GM19240 (cell line): ENCODE results near the gene TSPAN9.

Source experiments
- DNase-seq: peaks from one replicate; pipeline ENCODE4 v3.0.0; 2011; ENCODE audit warnings: low spot score; ENCODE audit not compliant: insufficient read length

The TSPAN9 gene

DNA sequence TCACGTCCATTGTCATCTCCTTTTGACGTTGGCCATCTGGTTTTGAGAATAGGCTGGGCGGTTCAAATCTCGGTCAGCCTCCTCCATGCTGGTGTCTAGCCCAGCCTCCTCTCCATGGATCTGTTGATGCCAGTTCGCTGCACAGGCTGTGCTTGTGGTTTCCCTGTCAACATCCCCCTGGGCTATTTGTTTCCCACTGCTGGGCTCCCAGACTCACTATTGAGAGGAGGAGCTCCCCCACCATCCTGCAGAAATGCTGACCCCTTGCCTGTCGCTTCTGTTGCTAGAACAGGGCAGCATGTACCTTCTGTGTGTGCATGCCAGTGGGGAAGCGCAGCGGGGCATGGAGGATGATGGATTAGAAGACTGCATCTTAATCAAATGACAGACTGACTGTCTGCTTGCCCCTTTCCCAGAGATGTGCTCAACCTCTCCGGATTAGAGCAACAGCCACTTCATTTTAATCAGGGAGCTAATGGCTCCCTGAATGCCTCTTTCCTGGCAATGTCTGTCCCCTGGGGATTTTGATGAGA, 170.5 kb downstream of the TSPAN9 start:
- DNase-seq: no peak

DNA sequence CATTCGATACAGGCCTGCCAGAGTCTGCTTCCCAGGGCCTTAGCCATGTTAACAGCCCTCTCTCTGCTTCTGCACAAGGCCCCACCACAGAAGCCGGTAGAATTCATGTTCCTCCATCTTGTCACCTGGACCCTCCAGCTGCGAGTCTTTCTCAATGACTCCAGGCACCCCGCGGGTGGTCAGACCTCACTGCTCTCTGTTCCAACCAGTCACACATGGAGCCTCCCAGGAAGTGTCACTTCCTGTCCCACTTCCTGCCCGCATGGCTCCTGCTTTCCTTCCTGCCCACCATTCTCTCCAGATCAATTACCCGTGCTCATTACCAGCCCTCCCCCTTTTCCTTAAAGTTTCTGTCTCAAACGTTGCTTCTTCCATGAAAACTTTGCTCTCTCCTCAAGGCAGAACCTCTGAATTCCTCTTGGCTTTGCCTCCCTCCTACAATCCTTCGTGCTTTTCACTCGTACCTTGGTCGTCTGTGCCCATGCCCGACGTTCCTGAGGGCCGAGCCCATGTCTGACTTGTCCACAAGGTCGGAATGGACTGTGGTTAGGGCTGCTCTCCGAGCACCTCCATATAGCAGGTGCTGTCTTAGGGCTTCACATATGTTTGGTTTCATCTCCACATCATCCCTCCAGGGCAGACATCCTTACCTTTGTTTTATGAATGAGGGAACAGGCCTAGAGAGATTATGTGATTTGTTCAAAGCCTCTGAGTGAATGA, 172.1 kb downstream of the TSPAN9 start:
- no peak for DNase-seq

DNA sequence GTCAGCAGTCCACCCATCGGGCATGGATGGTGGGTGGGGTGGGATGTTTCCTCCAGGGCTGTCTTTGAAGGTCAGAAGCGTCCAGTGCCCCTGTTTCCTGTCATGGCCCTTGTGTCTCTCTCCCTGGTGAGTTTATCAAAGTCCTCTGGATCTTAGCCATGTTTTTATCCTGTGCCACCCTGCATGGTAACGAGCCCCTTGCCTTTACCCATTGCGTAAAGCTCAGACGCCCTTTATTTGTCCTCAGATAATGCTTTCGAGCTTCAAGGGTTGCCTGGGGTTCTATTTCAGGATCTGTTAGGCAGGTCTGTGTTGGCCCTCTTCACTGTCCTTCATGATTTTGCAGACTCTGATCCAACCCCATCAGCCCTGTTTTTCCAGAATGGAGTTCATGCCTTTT, 172.9 kb downstream of the TSPAN9 start:
- no peak for DNase-seq

DNA sequence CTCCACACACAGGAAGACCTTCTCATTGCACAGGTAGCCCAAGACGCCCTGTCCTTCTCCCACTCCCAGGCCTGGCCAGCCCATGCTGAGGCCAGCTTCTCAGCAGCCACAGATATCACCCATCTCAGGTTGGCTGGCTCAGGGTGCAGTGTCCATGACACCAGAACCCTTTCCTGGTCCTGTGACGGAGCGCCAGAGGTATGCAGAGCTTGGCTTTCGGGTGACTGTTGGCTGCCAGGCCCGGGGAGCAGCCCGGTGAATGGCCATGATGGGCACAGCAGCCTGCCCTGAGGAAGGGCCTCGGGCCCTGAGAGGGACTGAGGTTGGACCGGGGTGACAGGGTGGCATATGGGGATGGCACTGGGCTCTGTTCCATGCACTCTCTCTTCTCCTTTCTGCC, 173.4 kb downstream of the TSPAN9 start:
- DNase-seq: no peak

GRCh38 chr12:3251067-3251466, 173.9 kb downstream of the TSPAN9 start:
- no peak for DNase-seq

DNA sequence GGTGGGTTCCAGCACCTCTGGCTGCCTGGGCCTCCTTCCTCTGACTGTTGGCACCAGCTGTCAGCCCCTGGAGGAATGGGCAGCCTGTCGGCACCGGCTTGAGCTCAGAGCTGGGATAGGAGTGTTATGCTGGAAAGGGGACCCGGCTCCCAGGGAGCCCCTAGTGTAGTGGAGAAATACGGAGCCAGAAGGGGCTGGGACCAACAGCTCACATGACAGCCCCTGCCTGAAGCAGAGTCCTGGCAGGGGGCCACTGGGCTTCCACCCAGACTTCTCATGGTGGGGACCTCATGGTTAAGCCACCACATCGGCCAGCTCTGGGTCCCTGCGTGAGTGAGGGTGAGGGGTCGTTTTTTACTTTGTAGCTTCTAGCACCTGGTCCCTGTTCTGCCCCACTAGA, 174.5 kb downstream of the TSPAN9 start:
- no peak for DNase-seq

DNA sequence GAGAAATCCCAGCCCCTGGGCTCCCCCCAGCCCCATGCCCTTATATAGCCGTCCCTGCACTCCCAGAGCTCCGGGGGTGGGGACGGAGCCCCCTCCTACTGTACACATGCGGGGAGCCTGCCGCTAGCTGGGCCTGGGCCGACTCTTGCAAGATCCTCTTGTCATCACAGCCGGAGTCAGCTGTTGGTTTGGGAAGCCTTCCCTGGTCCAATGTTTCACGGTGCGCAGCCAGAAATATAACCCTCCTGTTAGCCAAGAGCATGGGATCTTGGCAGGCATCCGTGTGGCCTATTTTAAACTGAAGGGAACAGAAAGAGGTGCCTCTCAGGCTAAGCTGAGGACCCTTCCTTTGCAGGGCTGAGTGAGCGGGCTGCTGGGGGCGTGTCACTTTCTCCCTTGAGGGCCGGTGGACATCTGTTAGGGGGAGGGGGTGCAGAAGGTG, 175.3 kb downstream of the TSPAN9 start:
- no peak for DNase-seq

DNA sequence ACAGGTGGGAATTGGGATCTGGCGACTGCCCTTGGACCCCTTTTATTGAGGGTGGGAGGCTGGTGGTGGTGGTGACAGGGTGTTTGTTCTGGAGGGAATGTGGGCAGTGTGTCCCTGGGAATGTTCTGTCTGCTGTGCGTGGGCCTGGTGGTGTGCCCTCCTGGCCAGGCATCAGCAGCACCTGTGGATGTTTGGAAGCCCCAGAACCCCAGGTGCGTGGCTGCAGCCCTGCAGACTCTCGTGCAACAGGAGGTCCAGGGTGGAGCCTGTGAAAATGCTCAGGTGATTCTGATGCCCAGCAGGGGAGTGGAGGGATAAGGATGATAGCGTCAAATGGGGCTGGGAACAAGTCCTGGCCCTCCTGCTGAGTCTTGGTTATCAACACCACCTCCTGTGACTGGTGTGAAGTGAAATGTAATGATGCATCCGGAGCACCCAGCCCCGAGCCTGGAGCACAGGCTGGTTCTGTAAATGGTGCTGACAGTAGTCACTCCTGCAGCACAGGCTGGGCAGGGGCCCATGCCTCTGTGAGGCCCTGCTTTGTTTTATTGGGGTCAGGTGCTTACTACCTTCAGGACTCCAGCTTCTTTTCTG, 176.6 kb downstream of the TSPAN9 start:
- DNase-seq: no peak

DNA sequence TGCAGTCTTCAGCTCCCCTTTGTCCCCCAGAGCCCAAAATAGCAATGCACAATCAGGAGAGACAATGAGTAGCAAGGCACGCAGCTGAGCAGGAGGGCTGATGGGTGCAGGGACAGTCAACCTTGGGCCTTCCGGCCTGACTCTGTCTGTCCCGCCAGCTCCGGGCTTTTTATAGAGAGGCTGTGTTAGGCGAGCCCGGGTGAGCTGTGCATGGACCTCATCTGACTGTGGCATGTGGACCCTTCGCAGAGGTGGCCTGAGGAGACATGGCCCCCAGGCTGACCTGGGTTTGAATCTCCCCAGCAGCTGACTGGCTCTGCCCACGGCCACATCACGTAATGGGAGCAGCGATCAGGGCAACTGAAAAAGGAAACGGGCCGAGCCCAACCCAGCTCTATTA, 177.9 kb downstream of the TSPAN9 start:
- DNase-seq: no peak

DNA sequence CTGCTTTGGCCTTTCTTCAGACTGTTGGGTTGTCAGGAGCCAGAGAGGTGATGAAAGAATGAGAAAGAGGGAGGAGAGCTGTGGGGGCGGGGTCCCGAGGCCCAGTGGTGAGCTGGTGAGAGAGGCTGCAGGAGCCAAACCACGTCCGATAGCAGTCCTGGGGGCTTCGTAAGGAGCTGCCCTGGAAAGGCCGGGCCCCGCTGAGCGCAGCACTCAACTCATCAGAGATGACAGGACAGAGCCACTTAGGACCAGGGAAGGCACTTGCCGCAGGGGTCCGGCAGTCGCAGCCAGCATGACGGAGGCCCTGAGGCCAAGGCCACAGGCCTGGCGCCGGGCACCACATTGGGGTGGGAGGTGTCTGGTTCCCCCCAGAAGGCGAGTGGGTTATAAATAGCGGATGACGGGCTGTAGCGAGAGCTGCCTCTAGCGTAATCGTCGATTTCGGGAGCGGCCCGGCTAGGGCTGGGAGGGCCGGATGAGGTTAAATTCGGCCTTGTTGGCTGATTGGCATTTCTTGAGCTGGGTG, 179.0 kb downstream of the TSPAN9 start:
- DNase-seq: no peak

DNA sequence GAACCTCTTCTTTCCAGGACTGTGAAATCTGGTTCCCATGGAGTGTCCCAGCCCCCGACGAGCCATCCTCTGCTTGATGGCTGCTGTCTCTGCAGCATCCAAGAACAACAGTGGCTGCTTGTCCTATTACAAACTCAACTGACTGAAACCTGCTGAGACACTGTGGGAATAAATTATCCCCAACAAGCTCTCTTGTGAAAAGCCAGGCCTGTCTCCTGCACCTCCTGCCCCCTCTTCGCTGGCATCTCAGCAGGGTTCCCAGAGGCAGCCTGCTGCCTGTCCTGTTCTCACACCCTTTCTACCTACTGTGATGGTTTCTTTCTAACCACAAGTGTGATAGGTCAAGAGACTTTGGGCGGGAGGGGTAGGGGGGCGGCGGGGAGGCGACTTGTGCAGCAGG, 180.2 kb downstream of the TSPAN9 start:
- no peak for DNase-seq

DNA sequence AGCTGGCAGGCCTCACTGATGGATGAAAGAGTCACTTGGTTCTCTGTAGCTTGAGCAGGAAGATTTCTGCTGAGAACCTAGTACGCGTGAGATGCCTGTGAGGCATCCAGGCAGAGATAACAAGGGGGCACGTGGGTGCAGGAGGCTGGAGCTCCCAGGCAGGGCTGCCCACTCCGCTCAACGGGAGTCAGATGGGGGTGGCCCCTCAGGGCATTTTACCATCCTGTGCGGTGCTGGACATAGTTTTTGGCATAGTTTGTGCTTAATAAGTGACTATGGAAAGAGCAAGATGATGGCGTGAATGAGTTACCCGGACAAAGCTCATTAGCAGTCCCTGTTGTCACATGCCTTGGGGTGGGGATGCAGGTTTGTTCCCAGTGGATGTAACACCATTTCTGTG, 182.8 kb downstream of the TSPAN9 start:
- DNase-seq: no peak

DNA sequence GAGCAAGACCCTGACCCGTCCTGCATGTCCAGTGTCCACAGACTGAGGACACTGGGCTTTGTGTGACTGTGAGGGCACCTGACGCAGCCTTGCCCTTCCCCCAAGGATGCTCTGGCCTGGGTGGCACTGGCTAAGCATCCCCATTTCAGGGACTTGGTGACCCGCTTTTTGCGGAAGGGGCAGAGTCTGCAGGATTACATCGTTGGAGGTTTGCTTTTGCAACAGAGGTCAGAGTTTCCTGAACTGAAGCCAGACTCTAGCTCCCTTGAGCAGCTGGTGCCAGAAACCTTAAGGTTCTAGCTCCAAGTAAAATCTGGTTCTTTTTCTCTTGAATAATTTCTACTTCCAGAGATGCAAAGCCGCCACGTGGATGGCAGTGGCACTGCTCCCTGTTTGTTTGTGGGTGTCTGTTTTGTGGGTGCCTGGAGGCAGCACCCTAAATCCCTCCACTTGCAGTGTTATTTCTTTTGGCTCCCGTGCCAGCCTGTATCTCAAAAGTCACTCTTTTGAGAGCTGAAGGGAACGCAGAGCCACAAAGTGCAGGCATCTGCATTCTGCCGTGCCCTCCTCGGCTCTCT, 184.7 kb downstream of the TSPAN9 start:
- no peak for DNase-seq

GRCh38 chr12:3262470-3262869, 185.3 kb downstream of the TSPAN9 start:
- no peak for DNase-seq

- no peak for DNase-seq
Observed at GRCh38 chr12:3263282-3263681, 186.1 kb downstream of the TSPAN9 start.

DNA sequence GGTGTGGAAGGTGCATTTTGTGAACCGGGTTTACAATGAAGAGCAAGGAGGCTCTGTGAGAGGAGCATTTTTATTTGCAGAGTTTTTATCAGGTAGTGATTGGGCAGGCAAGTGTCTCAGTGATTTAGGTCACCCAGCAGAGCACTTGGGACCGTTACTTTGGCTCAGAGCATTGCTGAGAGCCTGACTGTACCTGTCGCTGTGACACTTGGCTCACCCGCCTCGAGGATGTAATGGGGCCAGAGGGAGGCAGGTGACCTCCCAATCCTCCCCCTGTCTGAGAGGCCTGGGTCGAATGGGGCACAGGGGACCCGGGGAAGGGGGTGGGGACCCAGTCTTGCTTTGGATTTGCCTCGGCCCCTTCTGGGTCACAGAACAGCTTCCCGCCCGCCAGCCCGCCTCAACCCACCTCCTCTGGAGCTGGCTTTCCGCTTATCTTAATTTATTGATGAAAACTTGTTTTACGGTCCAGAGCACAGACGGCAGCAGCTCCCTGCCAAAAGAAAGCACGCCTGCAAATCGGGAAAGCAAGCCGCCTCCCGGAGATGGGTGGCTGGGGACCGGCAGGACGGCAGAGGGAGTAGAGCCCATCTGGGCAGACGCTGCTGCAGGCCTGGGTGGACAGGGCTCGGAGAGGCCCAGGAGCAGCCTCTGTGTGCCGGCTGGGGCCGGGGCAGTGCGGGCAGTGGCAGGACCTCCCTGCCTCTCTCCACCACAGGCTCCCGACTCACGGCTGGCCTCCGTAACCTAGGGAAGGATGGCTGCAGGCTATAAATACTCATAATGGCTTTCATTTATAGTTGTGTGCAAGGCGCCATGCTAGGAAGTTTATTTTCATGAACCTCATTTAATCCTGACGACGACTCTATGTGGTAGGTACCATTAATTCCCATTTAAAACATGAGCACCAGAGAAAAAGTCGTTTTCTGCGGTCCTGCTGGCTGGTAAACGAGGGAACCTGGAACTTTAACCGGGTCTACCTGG, 187.1 kb downstream of the TSPAN9 start:
- no peak for DNase-seq

- no peak for DNase-seq
Observed at GRCh38 chr12:3265406-3265805, 188.2 kb downstream of the TSPAN9 start.

DNA sequence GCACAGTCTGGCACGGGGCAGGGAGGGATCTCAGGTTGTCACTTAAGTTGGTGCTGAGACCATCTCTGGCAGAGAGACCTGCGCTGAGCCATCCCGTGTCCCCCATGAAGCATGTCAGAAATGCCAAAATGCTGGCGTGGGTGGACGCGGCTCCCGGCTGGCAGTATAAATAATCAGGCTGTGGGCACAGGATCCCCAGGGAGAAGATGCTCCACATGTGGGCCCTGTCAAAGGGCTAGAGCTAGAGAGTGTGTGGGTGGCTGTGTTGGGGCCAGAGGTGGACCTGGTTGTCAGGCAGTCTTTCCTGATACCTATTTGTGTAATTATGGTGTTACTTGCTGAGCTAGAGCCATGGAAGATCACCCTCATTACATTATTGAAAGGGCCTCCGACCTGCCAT, 189.5 kb downstream of the TSPAN9 start:
- no peak for DNase-seq

DNA sequence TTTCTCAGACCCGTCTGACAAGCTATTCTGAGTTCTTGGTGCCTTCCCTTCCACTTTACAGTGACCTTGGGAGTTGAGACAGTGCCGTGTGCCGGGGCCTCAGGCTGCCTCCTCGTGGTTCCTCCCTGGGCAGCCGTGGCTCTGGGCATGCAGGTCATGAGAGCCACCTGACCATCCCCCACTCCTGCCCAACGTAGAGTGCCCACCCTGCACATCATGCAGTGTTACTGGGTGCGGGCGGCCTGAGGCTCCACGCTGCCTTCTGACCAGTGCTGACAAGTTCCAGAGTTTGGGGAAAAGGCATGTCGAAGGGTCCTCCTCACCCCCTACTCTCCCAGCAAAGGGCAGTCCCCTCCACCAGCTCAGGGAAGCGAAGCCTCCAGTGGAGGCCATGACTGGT, 190.5 kb downstream of the TSPAN9 start:
- no peak for DNase-seq

DNA sequence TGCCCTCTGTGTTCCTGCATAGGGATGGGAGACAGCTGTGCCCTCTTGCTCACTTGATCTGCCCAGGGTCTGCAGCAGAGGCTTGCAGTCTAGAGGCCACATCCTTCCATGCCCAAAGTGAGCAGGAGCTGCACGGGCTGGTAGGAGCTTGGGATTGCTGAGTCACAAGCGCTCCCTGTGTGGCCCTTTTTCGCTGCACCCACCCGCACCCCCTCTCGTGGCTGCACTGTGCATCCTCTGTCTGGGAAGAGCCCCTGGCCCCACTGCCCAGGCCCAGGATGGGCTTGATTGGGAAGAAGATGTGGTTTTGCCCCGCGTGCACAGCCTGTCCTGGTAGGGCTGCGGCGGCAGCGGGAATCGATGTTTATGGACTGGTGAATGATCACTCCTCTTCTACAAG, 192.4 kb downstream of the TSPAN9 start:
- DNase-seq: no peak

DNA sequence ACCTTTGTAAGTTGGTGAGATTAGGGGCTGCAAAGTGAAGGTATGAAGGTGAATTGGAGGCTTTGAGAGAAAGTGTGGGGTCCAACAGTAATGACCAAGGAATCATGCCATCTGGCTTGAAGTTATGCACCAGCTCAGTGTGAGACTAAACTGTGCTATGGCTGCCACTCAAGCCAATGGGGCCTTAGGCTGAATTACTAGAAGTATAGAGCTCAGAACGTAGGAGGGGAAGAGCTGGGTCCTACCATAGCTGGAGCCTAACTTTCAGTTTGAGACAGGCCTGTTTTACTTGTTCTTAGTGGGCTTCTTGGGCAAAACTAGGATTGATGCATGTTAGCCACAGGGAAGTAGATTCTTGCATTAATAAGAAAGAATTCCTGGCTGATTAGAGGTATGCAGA, 194.0 kb downstream of the TSPAN9 start:
- DNase-seq: no peak
